ENCODE results near the gene RPL29.
A peak's percentile ranks its signal among the peaks of the same experiment; 100 is the strongest.

The RPL29 gene

DNA sequence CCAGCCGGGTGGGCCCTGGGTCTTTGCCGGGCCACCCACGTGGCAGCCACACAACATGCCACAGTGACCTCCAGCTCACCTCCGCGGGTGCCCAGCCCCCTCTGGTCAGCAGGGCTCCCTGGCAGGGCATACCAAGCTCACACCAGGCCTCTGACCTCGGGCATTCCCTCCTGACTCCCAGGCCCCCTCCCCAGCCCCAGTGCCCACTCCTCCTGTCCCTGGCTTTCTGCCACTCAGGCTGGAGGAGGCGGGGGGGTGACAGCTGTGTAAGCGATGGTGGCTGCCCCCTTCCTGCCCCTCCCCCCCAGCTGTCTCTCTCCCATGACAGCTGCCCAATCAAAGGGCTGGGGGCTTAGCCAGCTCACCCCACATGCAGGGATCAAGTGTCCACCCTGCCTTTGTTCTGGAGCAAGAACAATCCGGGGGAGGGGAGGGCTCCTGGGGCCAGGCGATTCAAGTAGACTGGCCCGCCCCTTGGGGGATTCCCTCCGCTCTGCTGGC, 31.7 kb downstream of the RPL29 start:
- Histone ChIP-seq H3K4me1 (ENCODE audit: control insufficient read depth, insufficient read depth, low read length) (peaks cover 17% of the 10 kb centered on the region), H3K36me3 (ENCODE audit: control insufficient read depth, insufficient read depth, low read length) (no peaks in the 10 kb centered on the region), H3K4me3 (ENCODE audit: low read length) (no peak overlapping the region), H3K9me3 (ENCODE audit: control insufficient read depth, insufficient read depth, low read length) (no peaks in the 10 kb centered on the region), H3K27me3 (ENCODE audit: control insufficient read depth, insufficient read depth, low read length) (no peaks in the 10 kb centered on the region), H3K27ac (ENCODE audit: low read length) (no peak overlapping the region)
- WGBS (ENCODE audit: insufficient coverage, insufficient read length) = no CpG with 5 or more reads among the region's 12 CpGs
- DNase-seq (ENCODE audit: low read depth, low spot score) = no peak

DNA sequence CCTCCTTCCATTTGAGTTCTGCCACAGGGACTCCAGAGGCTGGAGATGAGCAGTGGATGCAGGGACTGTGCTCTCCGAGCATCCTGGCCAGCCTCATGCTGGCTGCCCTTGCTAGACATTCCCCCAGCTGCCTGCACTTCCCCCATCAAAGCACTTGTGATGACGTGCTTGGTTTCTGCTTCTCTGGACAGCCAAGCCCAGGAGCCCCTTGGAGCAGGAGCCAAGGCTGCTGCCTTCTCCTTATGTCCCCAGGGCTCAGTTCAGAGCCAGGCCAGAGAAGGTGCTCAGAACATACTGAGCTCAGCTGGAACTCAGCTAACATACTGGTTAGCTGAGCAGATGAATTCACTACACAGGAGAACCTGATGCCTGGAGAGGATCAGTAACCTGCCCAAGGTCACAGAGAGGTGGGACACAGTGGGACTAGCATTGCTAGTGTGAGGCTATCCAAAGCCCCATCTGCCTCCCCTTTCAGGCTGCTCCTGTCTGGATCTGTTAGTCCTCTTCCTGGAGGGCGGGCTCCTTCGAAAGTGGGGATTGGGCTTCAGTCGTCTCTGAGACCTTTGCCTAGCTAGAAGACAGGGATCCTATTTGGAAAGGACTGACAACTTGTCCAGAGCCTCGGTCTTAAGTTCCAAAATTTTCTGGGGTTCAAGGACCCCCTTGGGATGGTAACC, 32.7 kb downstream of the RPL29 start:
- no peak overlapping the region for H3K4me3 ChIP-seq (ENCODE audit: low read length)
- H3K4me1 ChIP-seq (ENCODE audit: control insufficient read depth, insufficient read depth, low read length) = peaks cover 11% of the 10 kb centered on the region
- H3K27me3 ChIP-seq (ENCODE audit: control insufficient read depth, insufficient read depth, low read length) = no peaks in the 10 kb centered on the region
- no peaks in the 10 kb centered on the region for H3K36me3 ChIP-seq (ENCODE audit: control insufficient read depth, insufficient read depth, low read length)
- no peaks in the 10 kb centered on the region for H3K9me3 ChIP-seq (ENCODE audit: control insufficient read depth, insufficient read depth, low read length)
- no peak for DNase-seq (ENCODE audit: low read depth, low spot score)
- no peak overlapping the region for H3K27ac ChIP-seq (ENCODE audit: low read length)
- WGBS (ENCODE audit: insufficient coverage, insufficient read length) = no CpG with 5 or more reads among the region's 6 CpGs

- DNase-seq (ENCODE audit: low read depth, low spot score) = no peak
- WGBS (ENCODE audit: insufficient coverage, insufficient read length) = no CpG with 5 or more reads among the region's 9 CpGs
- peaks cover 10% of the 10 kb centered on the region for H3K4me1 ChIP-seq (ENCODE audit: control insufficient read depth, insufficient read depth, low read length)
- H3K9me3 ChIP-seq (ENCODE audit: control insufficient read depth, insufficient read depth, low read length) = no peaks in the 10 kb centered on the region
- no peak overlapping the region for H3K4me3 ChIP-seq (ENCODE audit: low read length)
- H3K27ac ChIP-seq (ENCODE audit: low read length) = no peak overlapping the region
- no peaks in the 10 kb centered on the region; the same call in 1 of the 2 replicates for H3K27me3 ChIP-seq (ENCODE audit: control insufficient read depth, insufficient read depth, low read length)
- H3K36me3 ChIP-seq (ENCODE audit: control insufficient read depth, insufficient read depth, low read length) = no peaks in the 10 kb centered on the region
Measured at GRCh38 chr3:51961602-51962569, 33.8 kb downstream of the RPL29 start.

DNA sequence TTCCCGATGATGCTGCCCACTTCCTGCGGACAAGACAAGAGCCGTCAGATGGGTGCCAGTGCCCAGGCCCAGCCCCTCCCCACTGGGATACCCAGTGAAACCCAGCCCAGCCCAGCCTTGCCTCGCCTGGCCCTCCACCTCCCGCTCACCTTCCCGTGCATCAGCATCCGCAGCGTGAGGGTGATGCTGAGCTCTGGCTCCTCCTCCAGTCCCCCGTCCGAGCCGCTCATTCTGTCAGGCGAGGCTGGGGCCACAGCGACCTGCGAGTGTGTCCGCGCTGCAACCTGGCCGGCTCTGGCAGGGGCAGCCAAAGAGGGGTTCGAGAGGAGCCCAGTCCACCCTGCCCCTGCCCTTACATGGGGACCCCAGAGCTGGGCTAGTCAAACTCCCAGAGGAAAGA, 34.7 kb downstream of the RPL29 start:
- no peak overlapping the region for H3K27ac ChIP-seq (ENCODE audit: low read length)
- no peaks in the 10 kb centered on the region for H3K36me3 ChIP-seq (ENCODE audit: control insufficient read depth, insufficient read depth, low read length)
- H3K27me3 ChIP-seq (ENCODE audit: control insufficient read depth, insufficient read depth, low read length) = no peaks in the 10 kb centered on the region; the same call in 1 of the 2 replicates
- peaks cover 9% of the 10 kb centered on the region for H3K4me1 ChIP-seq (ENCODE audit: control insufficient read depth, insufficient read depth, low read length)
- no CpG with 5 or more reads among the region's 18 CpGs for WGBS (ENCODE audit: insufficient coverage, insufficient read length)
- no peaks in the 10 kb centered on the region for H3K9me3 ChIP-seq (ENCODE audit: control insufficient read depth, insufficient read depth, low read length)
- DNase-seq (ENCODE audit: low read depth, low spot score) = no peak
- no peak overlapping the region for H3K4me3 ChIP-seq (ENCODE audit: low read length)

DNA sequence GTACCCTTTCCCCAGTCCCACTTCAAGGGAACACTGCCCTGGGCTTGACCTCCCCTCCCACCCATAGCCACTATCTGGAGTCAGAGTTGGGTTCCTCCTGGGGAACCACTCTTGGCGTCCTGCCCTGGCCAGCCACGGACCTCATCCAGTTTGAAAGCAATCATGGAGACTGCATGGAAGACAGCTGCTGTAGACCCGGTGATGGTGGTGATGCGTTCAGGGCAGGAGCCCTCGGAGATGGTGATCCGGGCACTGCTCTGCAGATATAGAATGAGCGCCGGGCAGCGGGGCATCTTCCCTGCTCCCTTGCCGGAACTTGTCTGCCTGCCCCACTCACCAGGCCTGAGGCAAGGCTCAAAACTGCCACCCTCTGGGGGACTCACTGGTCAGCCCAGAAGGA, 35.3 kb downstream of the RPL29 start:
- Histone ChIP-seq H3K4me3 (ENCODE audit: low read length) (no peak overlapping the region), H3K36me3 (ENCODE audit: control insufficient read depth, insufficient read depth, low read length) (no peaks in the 10 kb centered on the region), H3K9me3 (ENCODE audit: control insufficient read depth, insufficient read depth, low read length) (no peaks in the 10 kb centered on the region), H3K27ac (ENCODE audit: low read length) (no peak overlapping the region), H3K4me1 (ENCODE audit: control insufficient read depth, insufficient read depth, low read length) (peaks cover 10% of the 10 kb centered on the region), H3K27me3 (ENCODE audit: control insufficient read depth, insufficient read depth, low read length) (peaks cover 2% of the 10 kb centered on the region)
- DNase-seq (ENCODE audit: low read depth, low spot score) = no peak
- no CpG with 5 or more reads among the region's 10 CpGs for WGBS (ENCODE audit: insufficient coverage, insufficient read length)

DNA sequence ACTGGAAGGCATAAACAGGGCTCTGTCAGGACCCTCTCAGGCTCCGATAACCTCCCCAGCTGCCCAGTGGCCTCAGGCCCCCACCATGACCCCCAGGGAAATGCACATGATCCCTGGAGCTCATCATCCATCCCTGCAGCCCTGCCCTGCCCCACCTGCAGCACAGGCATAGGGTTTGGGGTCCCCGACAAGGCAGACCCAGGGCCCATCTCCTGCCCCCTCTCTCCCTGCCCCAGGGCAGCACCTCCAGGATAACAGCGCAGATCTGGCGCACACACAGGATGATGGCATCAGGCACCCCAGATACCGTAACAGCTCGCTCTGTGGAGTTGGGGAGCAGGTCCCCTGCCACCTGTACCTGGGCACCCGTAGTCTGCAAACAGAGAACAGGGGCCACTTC, 36.0 kb downstream of the RPL29 start:
- Histone ChIP-seq H3K9me3 (ENCODE audit: control insufficient read depth, insufficient read depth, low read length) (no peaks in the 10 kb centered on the region), H3K4me1 (ENCODE audit: control insufficient read depth, insufficient read depth, low read length) (peaks cover 10% of the 10 kb centered on the region), H3K27me3 (ENCODE audit: control insufficient read depth, insufficient read depth, low read length) (peaks cover 9% of the 10 kb centered on the region), H3K36me3 (ENCODE audit: control insufficient read depth, insufficient read depth, low read length) (no peaks in the 10 kb centered on the region), H3K4me3 (ENCODE audit: low read length) (no peak overlapping the region), H3K27ac (ENCODE audit: low read length) (no peak overlapping the region)
- no peak for DNase-seq (ENCODE audit: low read depth, low spot score)
- whole genome bisulfite sequencing (ENCODE audit: insufficient coverage, insufficient read length) = no CpG with 5 or more reads among the region's 7 CpGs

DNA sequence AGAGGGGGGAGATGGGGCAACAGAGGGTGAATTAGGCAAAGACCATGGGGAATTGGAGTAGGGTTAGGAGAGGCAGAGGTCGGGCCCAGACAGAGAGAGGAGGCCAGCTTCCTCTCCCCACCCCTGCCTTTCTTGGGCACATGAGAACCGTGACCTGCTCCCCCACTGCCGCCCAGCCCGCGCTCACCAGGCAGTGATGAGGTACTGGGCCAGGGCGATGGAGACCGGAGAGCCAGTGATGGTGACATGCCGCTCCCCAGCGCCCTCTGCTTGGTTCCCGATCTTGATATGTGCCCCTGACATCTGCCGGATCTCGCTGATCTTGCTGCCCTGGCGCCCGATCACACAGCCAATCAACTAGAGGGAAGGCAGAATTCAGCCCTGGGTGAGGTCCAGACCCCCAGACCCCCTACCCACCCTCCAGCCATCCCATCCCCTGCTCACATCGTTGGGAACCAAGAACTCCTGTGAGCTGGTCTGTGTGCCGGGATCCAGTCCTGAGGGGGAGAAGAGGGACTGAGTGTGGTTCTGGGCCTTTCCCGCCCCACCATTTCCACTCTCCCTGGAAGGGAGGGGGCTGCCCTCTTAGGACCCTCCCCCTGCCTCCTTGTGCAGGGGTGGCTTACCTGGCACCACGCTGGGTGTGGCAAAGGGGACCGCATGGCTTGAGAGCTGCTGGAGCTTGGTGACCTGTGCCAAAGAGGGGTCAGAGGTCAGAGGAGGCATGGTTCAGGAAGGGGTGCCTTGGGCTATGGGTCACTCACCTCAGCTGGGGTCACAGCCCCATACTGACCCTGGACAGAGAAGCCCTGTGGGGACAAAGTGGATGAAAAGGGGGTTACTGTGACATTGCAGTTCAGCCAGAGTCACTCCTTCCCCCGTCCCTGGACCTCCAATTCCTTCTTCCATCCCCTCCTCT, 36.8 kb downstream of the RPL29 start:
- Histone ChIP-seq H3K4me3 (ENCODE audit: low read length) (no peak overlapping the region), H3K36me3 (ENCODE audit: control insufficient read depth, insufficient read depth, low read length) (no peaks in the 10 kb centered on the region), H3K9me3 (ENCODE audit: control insufficient read depth, insufficient read depth, low read length) (no peaks in the 10 kb centered on the region), H3K27me3 (ENCODE audit: control insufficient read depth, insufficient read depth, low read length) (peaks cover 15% of the 10 kb centered on the region), H3K4me1 (ENCODE audit: control insufficient read depth, insufficient read depth, low read length) (peaks cover 6% of the 10 kb centered on the region), H3K27ac (ENCODE audit: low read length) (no peak overlapping the region)
- no CpG with 5 or more reads among the region's 20 CpGs for WGBS (ENCODE audit: insufficient coverage, insufficient read length)
- no peak for DNase-seq (ENCODE audit: low read depth, low spot score)

DNA sequence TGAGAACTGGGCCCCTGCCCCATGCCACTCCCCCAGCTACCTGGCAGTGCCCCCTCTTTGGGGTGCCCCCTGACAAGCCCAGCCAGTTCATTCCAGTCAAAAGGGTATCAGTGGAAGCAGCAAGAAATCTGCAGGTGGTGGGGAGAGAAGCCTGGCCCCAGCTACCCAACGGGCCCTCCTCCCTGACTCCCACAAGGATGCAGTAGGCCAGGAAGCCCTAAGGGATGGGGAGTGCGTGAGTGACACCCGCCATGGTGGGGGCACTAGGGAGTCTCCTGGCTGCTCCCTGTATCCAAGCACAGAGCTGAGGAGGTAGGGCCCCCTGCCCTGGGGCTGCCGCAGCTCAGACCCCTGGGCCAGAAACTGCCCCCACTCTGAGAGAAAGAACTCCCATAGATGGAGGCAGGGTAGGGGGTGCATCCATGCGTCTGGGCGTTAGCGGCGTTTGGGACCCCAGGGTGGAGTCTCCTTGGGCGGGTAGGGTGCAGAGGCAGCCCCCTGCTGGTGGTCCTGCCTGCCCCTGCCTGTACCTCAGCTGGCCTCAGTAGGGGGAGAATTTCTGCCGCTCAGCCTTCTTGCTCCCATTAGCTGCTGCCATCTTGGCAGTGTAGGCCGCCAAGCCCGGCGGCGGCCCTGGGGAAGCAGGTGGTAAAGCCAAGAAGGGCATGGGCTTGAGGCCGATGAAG, 38.0 kb downstream of the RPL29 start:
- no peak overlapping the region for H3K27ac ChIP-seq (ENCODE audit: low read length)
- no peak for DNase-seq (ENCODE audit: low read depth, low spot score)
- no peak overlapping the region for H3K4me3 ChIP-seq (ENCODE audit: low read length)
- H3K4me1 ChIP-seq (ENCODE audit: control insufficient read depth, insufficient read depth, low read length) = peaks cover 5% of the 10 kb centered on the region
- no peaks in the 10 kb centered on the region for H3K36me3 ChIP-seq (ENCODE audit: control insufficient read depth, insufficient read depth, low read length)
- H3K9me3 ChIP-seq (ENCODE audit: control insufficient read depth, insufficient read depth, low read length) = no peaks in the 10 kb centered on the region
- WGBS (ENCODE audit: insufficient coverage, insufficient read length) = no CpG with 5 or more reads among the region's 15 CpGs
- peaks cover 15% of the 10 kb centered on the region for H3K27me3 ChIP-seq (ENCODE audit: control insufficient read depth, insufficient read depth, low read length)

DNA sequence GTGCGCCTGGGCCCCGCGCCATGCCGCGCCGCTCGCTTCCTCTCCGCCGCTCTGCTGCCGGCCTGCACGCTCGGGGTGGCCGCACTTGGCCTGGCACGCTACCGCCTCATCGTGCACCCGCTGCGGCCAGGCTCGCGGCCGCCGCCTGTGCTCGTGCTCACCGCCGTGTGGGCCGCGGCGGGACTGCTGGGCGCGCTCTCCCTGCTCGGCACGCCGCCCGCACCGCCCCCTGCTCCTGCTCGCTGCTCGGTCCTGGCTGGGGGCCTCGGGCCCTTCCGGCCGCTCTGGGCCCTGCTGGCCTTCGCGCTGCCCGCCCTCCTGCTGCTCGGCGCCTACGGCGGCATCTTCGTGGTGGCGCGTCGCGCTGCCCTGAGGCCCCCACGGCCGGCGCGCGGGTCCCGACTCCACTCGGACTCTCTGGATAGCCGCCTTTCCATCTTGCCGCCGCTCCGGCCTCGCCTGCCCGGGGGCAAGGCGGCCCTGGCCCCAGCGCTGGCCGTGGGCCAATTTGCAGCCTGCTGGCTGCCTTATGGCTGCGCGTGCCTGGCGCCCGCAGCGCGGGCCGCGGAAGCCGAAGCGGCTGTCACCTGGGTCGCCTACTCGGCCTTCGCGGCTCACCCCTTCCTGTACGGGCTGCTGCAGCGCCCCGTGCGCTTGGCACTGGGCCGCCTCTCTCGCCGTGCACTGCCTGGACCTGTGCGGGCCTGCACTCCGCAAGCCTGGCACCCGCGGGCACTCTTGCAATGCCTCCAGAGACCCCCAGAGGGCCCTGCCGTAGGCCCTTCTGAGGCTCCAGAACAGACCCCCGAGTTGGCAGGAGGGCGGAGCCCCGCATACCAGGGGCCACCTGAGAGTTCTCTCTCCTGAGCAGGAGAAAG, 39.6 kb downstream of the RPL29 start:
- DNase-seq (ENCODE audit: low read depth, low spot score) = no peak
- Histone ChIP-seq H3K4me1 (ENCODE audit: control insufficient read depth, insufficient read depth, low read length) (peaks cover 5% of the 10 kb centered on the region), H3K36me3 (ENCODE audit: control insufficient read depth, insufficient read depth, low read length) (no peaks in the 10 kb centered on the region), H3K9me3 (ENCODE audit: control insufficient read depth, insufficient read depth, low read length) (no peaks in the 10 kb centered on the region), H3K27me3 (ENCODE audit: control insufficient read depth, insufficient read depth, low read length) (peaks cover 15% of the 10 kb centered on the region), H3K4me3 (ENCODE audit: low read length) (peak overlapping the region; percentile 26; the same call in 1 of the 2 replicates), H3K27ac (ENCODE audit: low read length) (no peak overlapping the region)
- no CpG with 5 or more reads among the region's 97 CpGs for WGBS (ENCODE audit: insufficient coverage, insufficient read length)
